Breast epithelium (tissue), 4 donors: Measurements from ENCODE around the gene FBN1. TPM values are rescaled to one million over a fixed set of nuclear protein-coding genes. Genes with fewer than 3 reads are reported as not detected.

Experiments
- DNase-seq, 2 donors: peaks; one replicate each; pipeline ENCODE4 v3.0.0-alpha.2; 2019; ENCODE audit warnings: low spot score in 2 of 2
- H3K27ac ChIP-seq, 2 donors: fragments of 200-600 bp; sonication (generic) in 1 of 2; one replicate each; pipeline ENCODE4 v1.5.1; 2016 to 2019; ENCODE audit warnings: mild to moderate bottlenecking in 1 of 2
- H3K27me3 ChIP-seq, 2 donors: fragments of 200-600 bp; sonication (generic) in 1 of 2; one replicate each; pipeline versions ENCODE4 v1.5.1 to v1.6.0; 2017 to 2019; ENCODE audit warnings: control low read depth in 1 of 2, mild to moderate bottlenecking in 1 of 2
- H3K36me3 ChIP-seq: fragments of 200-600 bp; one replicate; pipeline ENCODE4 v1.5.1; 2019
- H3K4me1 ChIP-seq, 2 donors: fragments of 200-600 bp; sonication (generic); one replicate each; pipeline ENCODE4 v1.5.1; 2016 to 2019; ENCODE audit warnings: control low read depth in 1 of 2
- H3K4me3 ChIP-seq, 3 donors: fragments of 200-600 bp; sonication (generic); 1 replicate in 2 of 3; 2 replicates in 1 of 3; pipeline ENCODE4 v1.5.1; 2016 to 2019; ENCODE audit warnings: mild to moderate bottlenecking in 3 of 3, moderate library complexity in 2 of 3
- H3K9me3 ChIP-seq, 2 donors: fragments of 200-600 bp; sonication (generic) in 1 of 2; one replicate each; pipeline ENCODE4 v1.5.1; 2016 to 2019; ENCODE audit warnings: control low read depth in 1 of 2
- POLR2A ChIP-seq: fragments of 450-650 bp; IDR thresholded peaks from one replicate; pipeline ENCODE4 v1.6.1; 2016; ENCODE audit warnings: antibody characterized with exemption, mild to moderate bottlenecking, moderate library complexity
- POLR2AphosphoS5 ChIP-seq, 3 donors: sonication (generic); formaldehyde crosslinking; IDR thresholded peaks; one replicate each; pipeline ENCODE4 v1.6.1; 2017; ENCODE audit warnings: antibody characterized with exemption in 3 of 3
- intact Hi-C: fragments of 100-400 bp; cut with DNase I; formaldehyde crosslinking; loops from one replicate; pipeline ENCODE4 v1.15.1; 2023; ENCODE audit warnings: low total_unique reads
- total RNA-seq, 3 donors: library from RNA; depleted of rRNA; stranded (reverse); fragments of >200 nt; gene quantifications; one replicate each; pipeline ENCODE4 v1.1.0, GENCODE V29; 2016
- TF ChIP-seq, protein P1 (sequence below), 3 donors: fragments of 450-650 bp; IDR thresholded peaks; one replicate each; pipeline ENCODE4 v1.5.1; 2016 to 2017; ENCODE audit warnings: antibody characterized with exemption in 3 of 3, mild to moderate bottlenecking in 3 of 3, moderate library complexity in 3 of 3

Gene FBN1
- total RNA-seq, 3 donors from 2014 or later: 38.5 to 210 (median 83.2) TPM

DNA sequence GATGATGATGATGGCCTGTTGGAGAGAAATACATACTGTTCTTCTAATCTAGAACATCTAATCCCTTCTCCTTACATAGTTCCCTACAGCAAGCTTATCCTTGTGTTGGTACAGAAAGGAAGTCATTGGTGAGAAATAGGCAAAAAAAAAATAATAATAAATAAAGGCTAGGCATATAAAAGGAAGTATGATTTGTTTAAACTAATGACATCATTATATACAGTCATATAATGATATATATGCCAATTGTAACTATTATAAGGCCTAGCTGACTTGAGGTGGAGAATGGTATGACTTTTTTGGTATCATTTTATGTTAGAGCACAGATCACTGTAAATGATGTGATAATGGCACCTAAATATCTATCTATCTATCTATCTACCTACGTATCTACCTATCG lies 171.8 kb downstream of the FBN1 start:
- no peaks in the 10 kb centered on the region for H3K4me1 ChIP-seq
- intact Hi-C loops: no loop called here
- no peaks in the 10 kb centered on the region for H3K27me3 ChIP-seq
- TF ChIP-seq, protein P1, sequence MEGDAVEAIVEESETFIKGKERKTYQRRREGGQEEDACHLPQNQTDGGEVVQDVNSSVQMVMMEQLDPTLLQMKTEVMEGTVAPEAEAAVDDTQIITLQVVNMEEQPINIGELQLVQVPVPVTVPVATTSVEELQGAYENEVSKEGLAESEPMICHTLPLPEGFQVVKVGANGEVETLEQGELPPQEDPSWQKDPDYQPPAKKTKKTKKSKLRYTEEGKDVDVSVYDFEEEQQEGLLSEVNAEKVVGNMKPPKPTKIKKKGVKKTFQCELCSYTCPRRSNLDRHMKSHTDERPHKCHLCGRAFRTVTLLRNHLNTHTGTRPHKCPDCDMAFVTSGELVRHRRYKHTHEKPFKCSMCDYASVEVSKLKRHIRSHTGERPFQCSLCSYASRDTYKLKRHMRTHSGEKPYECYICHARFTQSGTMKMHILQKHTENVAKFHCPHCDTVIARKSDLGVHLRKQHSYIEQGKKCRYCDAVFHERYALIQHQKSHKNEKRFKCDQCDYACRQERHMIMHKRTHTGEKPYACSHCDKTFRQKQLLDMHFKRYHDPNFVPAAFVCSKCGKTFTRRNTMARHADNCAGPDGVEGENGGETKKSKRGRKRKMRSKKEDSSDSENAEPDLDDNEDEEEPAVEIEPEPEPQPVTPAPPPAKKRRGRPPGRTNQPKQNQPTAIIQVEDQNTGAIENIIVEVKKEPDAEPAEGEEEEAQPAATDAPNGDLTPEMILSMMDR (IDR thresholded peaks at IDR 0.05): no peak
- TF ChIP-seq POLR2A: no peak
- no peak for TF ChIP-seq POLR2AphosphoS5 (IDR thresholded peaks at IDR 0.05)
- no peak for DNase-seq
- no peaks in the 10 kb centered on the region for H3K36me3 ChIP-seq
- H3K4me3 ChIP-seq: no peak overlapping the region
- H3K9me3 ChIP-seq: no peaks in the 10 kb centered on the region
- H3K27ac ChIP-seq: no peak overlapping the region

GRCh38 chr15:48472756-48473155 lies 172.8 kb downstream of the FBN1 start:
- H3K27ac ChIP-seq: no peak overlapping the region
- no peaks in the 10 kb centered on the region for H3K4me1 ChIP-seq
- H3K4me3 ChIP-seq: no peak overlapping the region
- no peaks in the 10 kb centered on the region for H3K36me3 ChIP-seq
- TF ChIP-seq, protein P1 (IDR thresholded peaks at IDR 0.05): no peak
- TF ChIP-seq POLR2AphosphoS5 (IDR thresholded peaks at IDR 0.05) (no peak), POLR2A (no peak)
- no peaks in the 10 kb centered on the region for H3K27me3 ChIP-seq
- no peaks in the 10 kb centered on the region for H3K9me3 ChIP-seq
- no peak for DNase-seq
- intact Hi-C loops: no loop called here

DNA sequence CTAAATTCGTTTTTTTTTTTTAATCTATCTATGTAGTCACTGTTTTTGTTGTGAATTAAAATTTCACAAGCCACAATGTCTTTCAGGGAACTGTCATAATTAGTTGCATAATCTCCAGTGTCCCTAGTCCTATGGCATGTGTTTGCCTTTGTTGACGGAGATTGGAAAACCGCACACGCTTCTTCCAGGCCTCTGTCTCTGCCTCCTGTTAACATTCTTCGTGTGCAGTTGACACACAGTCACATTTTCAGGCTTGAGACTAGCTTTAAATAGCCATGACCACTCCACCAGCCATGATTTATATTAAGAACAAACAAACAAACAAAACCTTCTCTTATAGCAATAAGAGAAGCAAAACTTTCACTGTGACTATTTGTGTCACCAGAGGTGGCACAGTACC lies 174.4 kb downstream of the FBN1 start:
- H3K36me3 ChIP-seq: no peaks in the 10 kb centered on the region
- intact Hi-C loops: no loop called here

GRCh38 chr15:48470096-48470495 lies 175.4 kb downstream of the FBN1 start:
- no peak overlapping the region for H3K27ac ChIP-seq
- intact Hi-C loops: no loop called here
- H3K27me3 ChIP-seq: no peaks in the 10 kb centered on the region
- H3K4me1 ChIP-seq: no peaks in the 10 kb centered on the region
- no peaks in the 10 kb centered on the region for H3K9me3 ChIP-seq
- TF ChIP-seq POLR2AphosphoS5 (IDR thresholded peaks at IDR 0.05): no peak
- no peaks in the 10 kb centered on the region for H3K36me3 ChIP-seq
- no peak overlapping the region for H3K4me3 ChIP-seq
- no peak for DNase-seq

More for the DNA sequence above, 174.4 kb downstream of the FBN1 start:
- Histone ChIP-seq H3K9me3 (no peaks in the 10 kb centered on the region), H3K27me3 (no peaks in the 10 kb centered on the region), H3K27ac (no peak overlapping the region), H3K4me3 (no peak overlapping the region), H3K4me1 (no peaks in the 10 kb centered on the region)
- no peak for DNase-seq
- TF ChIP-seq POLR2A (no peak), POLR2AphosphoS5 (IDR thresholded peaks at IDR 0.05) (no peak)
- TF ChIP-seq, protein P1 (IDR thresholded peaks at IDR 0.05): no peak

- Histone ChIP-seq H3K4me1 (no peaks in the 10 kb centered on the region), H3K27me3 (no peaks in the 10 kb centered on the region), H3K4me3 (no peak overlapping the region), H3K27ac (peak overlapping the region in 1 of 2 donors; percentile 25), H3K36me3 (no peaks in the 10 kb centered on the region), H3K9me3 (no peaks in the 10 kb centered on the region)
- DNase-seq: no peak
- intact Hi-C loops: no loop called here
- TF ChIP-seq, protein P1 (IDR thresholded peaks at IDR 0.05): no peak
- TF ChIP-seq POLR2A (no peak), POLR2AphosphoS5 (IDR thresholded peaks at IDR 0.05) (no peak)
Observed at GRCh38 chr15:48469681-48470080, 175.8 kb downstream of the FBN1 start.

GRCh38 chr15:48469271-48469670 lies 176.2 kb downstream of the FBN1 start:
- Histone ChIP-seq H3K4me1 (no peaks in the 10 kb centered on the region), H3K27ac (peak overlapping the region in 1 of 2 donors; percentile 25), H3K36me3 (no peaks in the 10 kb centered on the region), H3K9me3 (no peaks in the 10 kb centered on the region), H3K27me3 (no peaks in the 10 kb centered on the region), H3K4me3 (no peak overlapping the region)
- TF ChIP-seq, protein P1 (IDR thresholded peaks at IDR 0.05): no peak
- no peak for TF ChIP-seq POLR2A
- TF ChIP-seq POLR2AphosphoS5 (IDR thresholded peaks at IDR 0.05): no peak
- intact Hi-C loops: no loop called here
- DNase-seq: no peak
